IMR-90 (cell line): ENCODE results near the gene HEY2. TPM values are rescaled to one million over a fixed set of nuclear protein-coding genes. Genes with fewer than 3 reads are reported as not detected.
A peak's percentile ranks its signal among the peaks of the same experiment; 100 is the strongest.

ENCODE experiments used
- ATAC-seq: fragments of 200-7000 bp; cut with Tn5 transposase; 2 replicates; pipeline ENCODE4 v1.9.1; 2020; ENCODE audit warnings: low read depth, mild to moderate bottlenecking, moderate library complexity
- BruUV-seq: library from RNA; stranded (reverse); fragments of 400-500 nt; replicated peaks from 2 replicates; lab custom pipeline; 2021; lab: Mats Ljungman, UMichigan
- CTCF ChIA-PET: fragments of 300-600 bp; formaldehyde crosslinking; extraction: SDS; loops from one replicate; lab custom pipeline; 2021; ENCODE audit warnings: antibody characterized with exemption; lab: Yijun Ruan, JAX
- POLR2A ChIA-PET: fragments of 300-600 bp; sonication (Branson Sonifier 250); formaldehyde crosslinking; loops from one replicate; lab custom pipeline; 2022; ENCODE audit warnings: antibody characterized with exemption; ENCODE audit not compliant: unreplicated experiment; lab: Charles Lee
- DNase-seq: peaks from one replicate; pipeline ENCODE4 v3.0.0; 2013
- H2AFZ ChIP-seq: replicated peaks from 2 replicates; pipeline ENCODE3; 2013; ENCODE audit warnings: low read length, mild to moderate bottlenecking; ENCODE audit not compliant: poor library complexity
- H2AK5ac ChIP-seq: 2 replicates; pipeline ENCODE4 v1.6.1; 2013; ENCODE audit warnings: low read depth, low read length, inconsistent platforms
- H2AK9ac ChIP-seq: replicated peaks from 2 replicates; pipeline ENCODE3; 2013; ENCODE audit warnings: mild to moderate bottlenecking, low read depth, low read length, moderate library complexity; ENCODE audit not compliant: poor library complexity
- H2BK120ac ChIP-seq: 2 replicates; pipeline ENCODE4 v1.6.1; 2013; ENCODE audit warnings: low read depth, low read length, inconsistent platforms
- H2BK15ac ChIP-seq: 3 replicates; pipeline ENCODE4 v1.6.1; 2013; ENCODE audit warnings: low read depth, low read length, inconsistent platforms
- H2BK20ac ChIP-seq: 2 replicates; pipeline ENCODE4 v1.6.1; 2013; ENCODE audit warnings: low read depth, mild to moderate bottlenecking, inconsistent platforms, low read length, moderate library complexity
- H2BK5ac ChIP-seq: 2 replicates; pipeline ENCODE4 v1.6.1; 2013; ENCODE audit warnings: mild to moderate bottlenecking, low read depth, low read length, inconsistent platforms; ENCODE audit not compliant: poor library complexity, severe bottlenecking
- H3K14ac ChIP-seq: replicated peaks from 2 replicates; pipeline ENCODE4 v1.6.1; 2013; ENCODE audit warnings: low read depth, low read length, inconsistent platforms
- H3K18ac ChIP-seq: 2 replicates; pipeline ENCODE4 v1.6.1; 2013; ENCODE audit warnings: low read depth, low read length, control low read depth
- H3K23ac ChIP-seq: 2 replicates; pipeline ENCODE4 v1.6.1; 2013; ENCODE audit warnings: low read depth, low read length, inconsistent platforms
- H3K27ac ChIP-seq: 2 replicates; pipeline ENCODE4 v1.5.1; 2013; ENCODE audit warnings: mild to moderate bottlenecking, control low read depth, low read length; ENCODE audit not compliant: insufficient read depth
- H3K27me3 ChIP-seq: 2 replicates; pipeline ENCODE4 v1.6.1; 2013; ENCODE audit warnings: low read length; ENCODE audit not compliant: control insufficient read depth, insufficient read depth
- H3K36me3 ChIP-seq: 2 replicates; pipeline ENCODE4 v1.6.1; 2013; ENCODE audit warnings: low read length, mixed read lengths; ENCODE audit not compliant: control insufficient read depth, insufficient read depth
- H3K4ac ChIP-seq: 2 replicates; pipeline ENCODE4 v1.6.1; 2013; ENCODE audit warnings: low read depth, low read length, inconsistent platforms
- H3K4me1 ChIP-seq: 2 replicates; pipeline ENCODE4 v1.6.1; 2013; ENCODE audit warnings: low read length, mixed read lengths; ENCODE audit not compliant: control insufficient read depth, insufficient read depth
- H3K4me2 ChIP-seq: 2 replicates; pipeline ENCODE4 v1.6.1; 2013; ENCODE audit warnings: low read depth, mild to moderate bottlenecking, control low read depth, low read length, moderate library complexity
- H3K4me3 ChIP-seq: 2 replicates; pipeline ENCODE4 v1.5.1; 2013; ENCODE audit warnings: low read depth, mild to moderate bottlenecking, control low read depth, low read length, moderate library complexity; ENCODE audit not compliant: insufficient read depth
- H3K56ac ChIP-seq: 2 replicates; pipeline ENCODE4 v1.6.1; 2013; ENCODE audit warnings: low read length, inconsistent platforms; ENCODE audit not compliant: insufficient read depth; ENCODE audit errors: extremely low read depth
- H3K79me1 ChIP-seq, 2 experiments: 2 replicates each; pipeline ENCODE4 v1.6.1; 2013; ENCODE audit warnings: low read length in 2 of 2, inconsistent platforms in 1 of 2, low read depth in 1 of 2
- H3K9ac ChIP-seq: 2 replicates; pipeline ENCODE4 v1.6.1; 2013; ENCODE audit warnings: low read depth, low read length, control low read depth
- H3K9me1 ChIP-seq: 2 replicates; pipeline ENCODE4 v1.6.1; 2013; ENCODE audit warnings: low read length, inconsistent platforms; ENCODE audit not compliant: insufficient read depth
- H3K9me3 ChIP-seq: 2 replicates; pipeline ENCODE4 v1.6.1; 2013; ENCODE audit warnings: low read length; ENCODE audit not compliant: control insufficient read depth, insufficient read depth
- H4K20me1 ChIP-seq: 2 replicates; pipeline ENCODE4 v1.6.1; 2013; ENCODE audit warnings: low read length, inconsistent platforms; ENCODE audit not compliant: insufficient read depth
- H4K5ac ChIP-seq: 2 replicates; pipeline ENCODE4 v1.6.1; 2013; ENCODE audit warnings: mild to moderate bottlenecking, low read depth, low read length, control low read depth
- H4K8ac ChIP-seq, 2 experiments: 2 replicates each; pipeline ENCODE4 v1.6.1; 2013; ENCODE audit warnings: low read depth in 2 of 2, low read length in 2 of 2, control low read depth in 1 of 2, inconsistent platforms in 1 of 2
- H4K91ac ChIP-seq: 2 replicates; pipeline ENCODE4 v1.6.1; 2013; ENCODE audit warnings: low read depth, low read length, inconsistent platforms; ENCODE audit not compliant: insufficient read depth
- BHLHE40 ChIP-seq: fragments of 150-350 bp; IDR thresholded peaks from 2 replicates; pipeline ENCODE4 v1.6.1; 2016; ENCODE audit warnings: mild to moderate bottlenecking, low read depth, low read length
- CEBPB ChIP-seq: IDR thresholded peaks from 2 replicates; pipeline ENCODE4 v1.6.1; 2012; ENCODE audit warnings: low read depth, low read length, improper control_type of control experiment
- CHD1 ChIP-seq: IDR thresholded peaks from 2 replicates; pipeline ENCODE4 v1.6.1; 2012; ENCODE audit warnings: low read depth, low read length, improper control_type of control experiment
- FOS ChIP-seq: fragments of 150-350 bp; IDR thresholded peaks from 2 replicates; pipeline ENCODE4 v1.6.1; 2016; ENCODE audit warnings: low read depth, low read length
- MAFK ChIP-seq: IDR thresholded peaks from 2 replicates; pipeline ENCODE4 v1.6.1; 2012; ENCODE audit warnings: low read depth, low read length, improper control_type of control experiment
- MAZ ChIP-seq: IDR thresholded peaks from 2 replicates; pipeline ENCODE4 v1.6.1; 2012; ENCODE audit warnings: low read depth, mild to moderate bottlenecking, low read length, improper control_type of control experiment, moderate library complexity, borderline replicate concordance
- MXI1 ChIP-seq: IDR thresholded peaks from 2 replicates; pipeline ENCODE4 v1.6.1; 2012; ENCODE audit warnings: low read depth, mild to moderate bottlenecking, low read length, moderate library complexity, borderline replicate concordance
- NFE2L2 ChIP-seq: fragments of 150-350 bp; IDR thresholded peaks from 2 replicates; pipeline ENCODE4 v1.6.1; 2016; ENCODE audit warnings: low read depth, mild to moderate bottlenecking, low read length
- POLR2A ChIP-seq: IDR thresholded peaks from 2 replicates; pipeline ENCODE4 v1.6.1; 2012; ENCODE audit warnings: mild to moderate bottlenecking, low read depth, low read length
- RAD21 ChIP-seq: IDR thresholded peaks from 2 replicates; pipeline ENCODE4 v1.6.1; 2012; ENCODE audit warnings: low read length, improper control_type of control experiment
- RCOR1 ChIP-seq: IDR thresholded peaks from 2 replicates; pipeline ENCODE4 v1.6.1; 2012; ENCODE audit warnings: mild to moderate bottlenecking, low read length, improper control_type of control experiment; ENCODE audit not compliant: insufficient replicate concordance
- RFX5 ChIP-seq: IDR thresholded peaks from 2 replicates; pipeline ENCODE4 v1.8.0; 2012; ENCODE audit warnings: low read depth, mild to moderate bottlenecking, low read length, moderate library complexity
- SMC3 ChIP-seq: fragments of 150-350 bp; IDR thresholded peaks from 2 replicates; pipeline ENCODE4 v1.6.1; 2016; ENCODE audit warnings: low read depth, mild to moderate bottlenecking, antibody characterized with exemption, low read length, moderate library complexity
- dilution Hi-C: fragments of 300-500 bp; cut with HindIII; formaldehyde crosslinking; loops from one replicate; pipeline ENCODE4 v1.14.3; 2018; ENCODE audit warnings: low sequenced_read_pairs; ENCODE audit not compliant: unreplicated experiment
- in situ Hi-C: fragments of 300-500 bp; cut with MboI; formaldehyde crosslinking; loops from 3 replicates; pipeline ENCODE4 v1.14.3; 2019; ENCODE audit warnings: low sequenced_read_pairs, inconsistent platforms, mixed read lengths
- intact Hi-C: fragments of 100-400 bp; cut with micrococcal nuclease; formaldehyde crosslinking; loops from 2 replicates; pipeline ENCODE4 v1.10.0; 2022
- polyA plus RNA-seq, 3 experiments: library from polyadenylated mRNA; depleted of rRNA; stranded (reverse); fragments of >200 nt; gene quantifications; 2 replicates each; pipeline ENCODE4 v1.2.3, GENCODE V29; 2012; ENCODE audit warnings: low replicate concordance in 1 of 3
- total RNA-seq: library from RNA; depleted of rRNA; stranded (reverse); fragments of >200 nt; gene quantifications from 2 replicates; pipeline ENCODE4 v1.2.3, GENCODE V29; 2012
- TF ChIP-seq, protein P1 (sequence below): fragments of 150-350 bp; IDR thresholded peaks from 2 replicates; pipeline ENCODE4 v1.6.1; 2016; ENCODE audit warnings: low read depth, mild to moderate bottlenecking, low read length, moderate library complexity, borderline replicate concordance
- TF ChIP-seq, protein P2 (sequence below): conservative IDR thresholded peaks from 2 replicates; pipeline ENCODE4 v1.5.1; 2012; ENCODE audit warnings: mild to moderate bottlenecking, low read depth, low read length, improper control_type of control experiment
- TF ChIP-seq, protein P3 (sequence below): fragments of 150-350 bp; IDR thresholded peaks from 2 replicates; pipeline ENCODE4 v1.6.1; 2017; ENCODE audit warnings: mild to moderate bottlenecking, antibody characterized with exemption, low read length, low read depth

Gene HEY2
- total and polyA plus RNA-seq, 2 of the 4 experiments (the other 2 are of a cell fraction), result not detected

DNA sequence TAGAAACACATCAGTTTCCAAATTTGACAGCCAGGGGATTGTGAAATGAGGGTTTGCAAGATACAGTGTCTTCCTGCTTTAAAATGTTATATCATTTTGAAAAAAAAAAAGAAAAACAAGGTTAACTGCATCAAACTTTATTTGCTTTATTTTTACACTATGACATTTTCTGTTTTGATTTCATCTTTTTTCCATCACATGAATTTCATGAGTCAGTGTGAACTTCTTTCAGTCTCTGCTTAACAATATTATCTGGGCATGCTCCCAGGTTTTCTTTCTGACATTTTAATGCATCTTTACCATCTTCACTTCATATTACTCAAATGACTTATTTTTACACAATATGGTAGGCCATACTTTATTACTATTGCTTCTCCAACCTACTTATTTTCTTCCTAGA lies 43.2 kb downstream of the HEY2 start:
- TF ChIP-seq SMC3 (no peak), RFX5 (no peak), FOS (no peak), CHD1 (no peak), RCOR1 (no peak), NFE2L2 (no peak), MXI1 (no peak), CEBPB (no peak), BHLHE40 (no peak), MAZ (no peak), MAFK (no peak), RAD21 (no peak), POLR2A (no peak)
- TF ChIP-seq, protein P1, sequence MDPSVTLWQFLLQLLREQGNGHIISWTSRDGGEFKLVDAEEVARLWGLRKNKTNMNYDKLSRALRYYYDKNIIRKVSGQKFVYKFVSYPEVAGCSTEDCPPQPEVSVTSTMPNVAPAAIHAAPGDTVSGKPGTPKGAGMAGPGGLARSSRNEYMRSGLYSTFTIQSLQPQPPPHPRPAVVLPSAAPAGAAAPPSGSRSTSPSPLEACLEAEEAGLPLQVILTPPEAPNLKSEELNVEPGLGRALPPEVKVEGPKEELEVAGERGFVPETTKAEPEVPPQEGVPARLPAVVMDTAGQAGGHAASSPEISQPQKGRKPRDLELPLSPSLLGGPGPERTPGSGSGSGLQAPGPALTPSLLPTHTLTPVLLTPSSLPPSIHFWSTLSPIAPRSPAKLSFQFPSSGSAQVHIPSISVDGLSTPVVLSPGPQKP, result no peak
- TF ChIP-seq, protein P2, sequence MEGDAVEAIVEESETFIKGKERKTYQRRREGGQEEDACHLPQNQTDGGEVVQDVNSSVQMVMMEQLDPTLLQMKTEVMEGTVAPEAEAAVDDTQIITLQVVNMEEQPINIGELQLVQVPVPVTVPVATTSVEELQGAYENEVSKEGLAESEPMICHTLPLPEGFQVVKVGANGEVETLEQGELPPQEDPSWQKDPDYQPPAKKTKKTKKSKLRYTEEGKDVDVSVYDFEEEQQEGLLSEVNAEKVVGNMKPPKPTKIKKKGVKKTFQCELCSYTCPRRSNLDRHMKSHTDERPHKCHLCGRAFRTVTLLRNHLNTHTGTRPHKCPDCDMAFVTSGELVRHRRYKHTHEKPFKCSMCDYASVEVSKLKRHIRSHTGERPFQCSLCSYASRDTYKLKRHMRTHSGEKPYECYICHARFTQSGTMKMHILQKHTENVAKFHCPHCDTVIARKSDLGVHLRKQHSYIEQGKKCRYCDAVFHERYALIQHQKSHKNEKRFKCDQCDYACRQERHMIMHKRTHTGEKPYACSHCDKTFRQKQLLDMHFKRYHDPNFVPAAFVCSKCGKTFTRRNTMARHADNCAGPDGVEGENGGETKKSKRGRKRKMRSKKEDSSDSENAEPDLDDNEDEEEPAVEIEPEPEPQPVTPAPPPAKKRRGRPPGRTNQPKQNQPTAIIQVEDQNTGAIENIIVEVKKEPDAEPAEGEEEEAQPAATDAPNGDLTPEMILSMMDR, result no peak
- TF ChIP-seq, protein P3, sequence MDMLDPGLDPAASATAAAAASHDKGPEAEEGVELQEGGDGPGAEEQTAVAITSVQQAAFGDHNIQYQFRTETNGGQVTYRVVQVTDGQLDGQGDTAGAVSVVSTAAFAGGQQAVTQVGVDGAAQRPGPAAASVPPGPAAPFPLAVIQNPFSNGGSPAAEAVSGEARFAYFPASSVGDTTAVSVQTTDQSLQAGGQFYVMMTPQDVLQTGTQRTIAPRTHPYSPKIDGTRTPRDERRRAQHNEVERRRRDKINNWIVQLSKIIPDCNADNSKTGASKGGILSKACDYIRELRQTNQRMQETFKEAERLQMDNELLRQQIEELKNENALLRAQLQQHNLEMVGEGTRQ, result no peak
- H3K4me1 ChIP-seq, result peaks cover 8% of the 10 kb centered on the region
- no peaks in the 10 kb centered on the region for H3K9me3 ChIP-seq
- H3K27me3 ChIP-seq, result no peaks in the 10 kb centered on the region
- dilution Hi-C loops (no loop called here), intact Hi-C loops (loop anchor here (5.0 kb wide), 1 partner anchor 65 kb away; no protein-coding TSS in a partner anchor), in situ Hi-C loops (no loop called here)
- H3K56ac ChIP-seq, result no peak overlapping the region
- DNase-seq, result peak; percentile 55
- no peak overlapping the region for H2AK9ac ChIP-seq
- no peak overlapping the region for H2BK5ac ChIP-seq
- no peak overlapping the region for H3K4me2 ChIP-seq
- no peaks in the 10 kb centered on the region for H3K9me1 ChIP-seq
- H3K4ac ChIP-seq, result no peak overlapping the region
- H4K91ac ChIP-seq, result no peak overlapping the region
- no peak overlapping the region for H2BK20ac ChIP-seq
- H3K79me1 ChIP-seq, result peaks cover 9 to 28% of the 10 kb centered on the region in 2 experiments
- no peak overlapping the region for H3K9ac ChIP-seq
- H3K27ac ChIP-seq, result no peak overlapping the region
- no peaks in the 10 kb centered on the region for H3K36me3 ChIP-seq
- POLR2A ChIA-PET, result no interaction called here
- H2AK5ac ChIP-seq, result no peak overlapping the region
- no peak overlapping the region for H3K23ac ChIP-seq
- H3K18ac ChIP-seq, result no peak overlapping the region
- H3K14ac ChIP-seq, result no peak overlapping the region
- H4K5ac ChIP-seq, result no peak overlapping the region
- H4K20me1 ChIP-seq, result no peaks in the 10 kb centered on the region
- H2BK15ac ChIP-seq, result no peak overlapping the region
- no TSS peak for BruUV-seq
- CTCF ChIA-PET, result interaction anchor here (4.9 kb wide), 1 partner anchor 164 kb away, joined by 45 read pairs; the partner anchor contains the start of gene HINT3
- no peak overlapping the region for H4K8ac ChIP-seq
- ATAC-seq, result no peak
- H2BK120ac ChIP-seq, result no peak overlapping the region
- no peak overlapping the region for H3K4me3 ChIP-seq
- no peak overlapping the region for H2AFZ ChIP-seq
